GM12865 (cell line): ENCODE data around the gene FOXL3.

ENCODE experiments used
- DNase-seq: peaks from one replicate; pipeline ENCODE4 v3.0.0; 2010; ENCODE audit warnings: low read depth
- H3K4me3 ChIP-seq: 2 replicates; pipeline ENCODE4 v1.5.1; 2011; ENCODE audit warnings: mild to moderate bottlenecking, low read depth, low read length, control low read depth
- TF ChIP-seq, protein P1 (sequence below): IDR thresholded peaks from 2 replicates; pipeline ENCODE4 v1.5.1; 2011; ENCODE audit warnings: low read length, control low read depth, low read depth, inconsistent platforms; ENCODE audit not compliant: insufficient read depth; ENCODE audit errors: missing control alignments

Gene FOXL3

DNA sequence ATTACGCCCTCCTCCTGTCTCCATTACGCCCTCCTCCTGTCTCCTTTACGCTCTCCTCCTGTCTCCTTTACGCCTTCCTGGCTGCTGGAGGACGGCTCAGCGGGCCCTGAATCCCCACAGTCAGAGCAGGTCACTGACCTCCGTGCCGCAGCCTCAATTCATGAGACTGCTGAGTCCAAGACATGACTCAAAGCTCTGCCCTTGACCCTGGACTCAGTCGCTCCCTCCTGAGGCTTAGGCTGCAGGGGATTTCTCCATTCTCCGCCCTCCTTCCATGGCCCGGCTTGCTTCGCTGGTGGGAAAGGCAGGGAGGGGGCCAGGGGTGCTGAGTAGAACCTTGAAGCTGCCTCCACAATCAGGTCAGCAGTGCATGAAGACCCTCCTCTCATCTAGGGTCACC is 21.0 kb upstream of the FOXL3 start:
- DNase-seq = no peak
- no peak overlapping the region for H3K4me3 ChIP-seq
- TF ChIP-seq, protein P1, sequence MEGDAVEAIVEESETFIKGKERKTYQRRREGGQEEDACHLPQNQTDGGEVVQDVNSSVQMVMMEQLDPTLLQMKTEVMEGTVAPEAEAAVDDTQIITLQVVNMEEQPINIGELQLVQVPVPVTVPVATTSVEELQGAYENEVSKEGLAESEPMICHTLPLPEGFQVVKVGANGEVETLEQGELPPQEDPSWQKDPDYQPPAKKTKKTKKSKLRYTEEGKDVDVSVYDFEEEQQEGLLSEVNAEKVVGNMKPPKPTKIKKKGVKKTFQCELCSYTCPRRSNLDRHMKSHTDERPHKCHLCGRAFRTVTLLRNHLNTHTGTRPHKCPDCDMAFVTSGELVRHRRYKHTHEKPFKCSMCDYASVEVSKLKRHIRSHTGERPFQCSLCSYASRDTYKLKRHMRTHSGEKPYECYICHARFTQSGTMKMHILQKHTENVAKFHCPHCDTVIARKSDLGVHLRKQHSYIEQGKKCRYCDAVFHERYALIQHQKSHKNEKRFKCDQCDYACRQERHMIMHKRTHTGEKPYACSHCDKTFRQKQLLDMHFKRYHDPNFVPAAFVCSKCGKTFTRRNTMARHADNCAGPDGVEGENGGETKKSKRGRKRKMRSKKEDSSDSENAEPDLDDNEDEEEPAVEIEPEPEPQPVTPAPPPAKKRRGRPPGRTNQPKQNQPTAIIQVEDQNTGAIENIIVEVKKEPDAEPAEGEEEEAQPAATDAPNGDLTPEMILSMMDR = no peak

DNA sequence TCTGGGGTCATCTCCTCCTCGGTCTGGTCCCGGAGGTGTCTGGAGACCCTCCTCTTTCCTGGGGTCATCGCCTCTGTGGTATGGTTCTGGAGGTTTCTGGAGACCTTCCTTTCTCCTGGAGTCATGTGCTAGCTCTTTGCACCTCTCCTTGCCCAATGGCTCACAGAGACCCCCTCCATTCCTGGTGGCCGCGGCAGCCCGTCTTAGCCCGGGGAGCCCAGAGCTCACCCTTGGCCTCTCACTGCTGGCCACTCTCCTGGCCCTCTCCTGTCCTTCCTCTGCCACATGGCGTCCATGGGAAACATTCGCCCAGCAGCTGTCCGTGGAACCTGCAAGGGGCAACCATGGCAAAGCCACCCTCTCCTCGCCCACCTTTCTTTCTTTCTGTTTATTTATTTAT is 20.2 kb upstream of the FOXL3 start:
- TF ChIP-seq, protein P1 = no peak
- DNase-seq = no peak
- no peak overlapping the region for H3K4me3 ChIP-seq

DNA sequence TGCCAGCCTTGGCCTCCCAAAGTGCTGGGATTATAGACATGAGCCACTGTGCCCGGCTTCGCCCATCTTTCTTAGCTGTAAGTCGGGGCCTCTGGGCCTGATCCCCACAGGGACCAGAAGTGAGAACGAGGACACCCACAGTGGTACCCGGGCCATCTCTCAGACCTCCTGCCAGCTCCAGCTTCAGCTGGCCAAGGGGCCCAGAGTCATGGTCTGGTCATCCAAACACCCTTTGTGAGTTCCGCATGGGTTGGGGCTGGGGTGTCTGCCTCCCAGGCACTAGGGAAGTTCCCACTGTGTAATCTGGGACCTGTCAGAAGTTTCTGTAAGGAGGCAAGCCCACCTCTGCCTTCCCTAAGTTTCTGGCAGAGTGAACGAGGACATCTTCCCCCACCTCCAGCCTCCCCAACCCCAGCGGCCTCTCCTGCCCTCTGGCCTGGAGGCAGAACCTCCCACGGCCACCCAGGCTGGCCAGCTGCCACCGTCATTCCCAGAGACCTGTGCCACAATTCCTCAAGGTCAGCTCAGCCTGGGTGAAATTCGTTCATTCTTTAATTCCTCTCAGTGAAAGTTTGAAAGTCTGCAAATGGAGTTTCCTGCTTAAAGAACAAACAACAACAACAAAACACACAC is 19.5 kb upstream of the FOXL3 start:
- TF ChIP-seq, protein P1 = no peak
- DNase-seq = no peak
- no peak overlapping the region for H3K4me3 ChIP-seq

DNA sequence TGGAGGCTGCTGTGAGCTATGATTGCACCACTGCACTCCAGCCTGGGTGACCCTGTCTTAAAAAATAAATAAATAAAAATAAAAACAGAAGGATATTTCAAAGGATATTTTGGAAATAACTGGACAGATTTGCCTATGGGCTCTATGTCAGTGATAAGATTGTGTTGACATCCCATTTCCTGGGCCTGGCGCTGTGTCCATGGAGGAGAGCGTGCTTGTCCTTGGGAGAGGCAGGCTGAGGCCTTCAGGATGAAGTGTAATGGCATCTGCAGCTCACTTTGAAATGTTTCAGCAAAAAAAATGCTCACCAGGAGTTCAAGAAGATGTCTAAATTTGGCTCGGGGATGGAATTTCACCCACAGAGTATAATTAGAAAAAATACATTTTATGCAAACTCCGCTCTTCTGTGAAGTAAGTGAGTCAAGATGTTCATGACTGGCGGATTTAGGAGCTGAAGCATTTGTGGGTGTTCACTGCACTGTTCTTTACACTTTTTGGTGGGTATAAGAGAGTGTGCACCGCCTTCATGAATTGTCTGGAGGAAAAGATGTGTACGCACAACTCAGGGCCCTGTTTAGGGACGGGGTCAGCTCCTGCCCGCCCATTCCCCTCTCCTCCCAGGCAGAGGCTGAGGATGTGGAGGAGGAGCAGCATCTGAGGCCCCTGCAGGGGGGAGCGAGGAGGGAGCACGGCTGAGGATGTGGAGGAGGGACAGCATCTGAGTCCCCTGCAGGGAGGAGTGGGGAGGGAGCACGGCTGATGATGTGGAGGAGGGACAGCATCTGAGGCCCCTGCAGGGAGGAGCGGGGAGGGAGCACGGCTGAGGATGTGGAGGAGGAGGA is 18.5 kb upstream of the FOXL3 start:
- TF ChIP-seq, protein P1 = no peak
- no peak overlapping the region for H3K4me3 ChIP-seq
- no peak for DNase-seq

DNA sequence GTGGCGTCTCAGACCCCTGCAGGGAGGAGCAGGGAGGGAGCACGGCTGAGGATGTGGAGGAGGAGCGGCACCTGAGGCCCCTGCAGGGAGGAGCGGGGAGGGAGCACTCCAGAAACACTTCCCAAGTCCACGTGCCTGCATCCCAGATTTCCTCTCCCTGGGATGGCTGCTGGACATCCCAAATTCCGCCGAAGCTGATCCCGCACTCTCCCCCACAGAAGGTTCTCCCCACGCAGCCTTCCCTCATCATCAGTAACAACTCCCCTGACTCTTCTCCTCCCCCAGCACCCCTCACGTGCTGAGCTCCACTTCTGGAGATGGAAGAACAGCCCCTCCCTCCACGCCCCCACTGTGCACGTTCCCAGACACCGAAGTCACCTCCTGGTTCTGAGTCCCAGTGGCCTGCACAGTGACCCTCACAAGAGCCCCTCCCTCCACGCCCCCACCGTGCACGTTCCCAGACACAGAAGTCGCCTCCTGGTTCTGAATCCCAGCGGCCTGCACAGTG is 17.8 kb upstream of the FOXL3 start:
- H3K4me3 ChIP-seq = no peak overlapping the region
- TF ChIP-seq, protein P1 = no peak
- DNase-seq = no peak

DNA sequence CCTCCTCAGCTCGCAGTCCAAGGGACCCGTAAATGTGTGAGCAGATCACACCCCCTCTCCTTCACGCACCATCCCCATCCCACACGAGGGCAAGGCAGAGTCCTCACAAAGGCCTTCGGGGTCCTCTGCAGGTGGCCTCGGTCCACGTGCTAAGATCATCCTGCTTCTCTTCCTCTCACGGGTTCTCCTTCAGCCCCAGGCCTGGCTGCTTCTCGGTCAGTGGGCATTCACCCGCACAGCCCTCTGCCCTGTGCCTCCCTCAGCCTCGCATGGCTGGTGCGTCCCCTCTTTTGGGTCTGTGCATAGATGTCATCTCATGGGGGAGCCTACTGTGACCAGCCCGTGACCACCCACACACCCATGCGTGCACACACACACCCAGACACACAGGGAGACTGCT is 17.3 kb upstream of the FOXL3 start:
- TF ChIP-seq, protein P1 = no peak
- no peak for DNase-seq
- H3K4me3 ChIP-seq = no peak overlapping the region

DNA sequence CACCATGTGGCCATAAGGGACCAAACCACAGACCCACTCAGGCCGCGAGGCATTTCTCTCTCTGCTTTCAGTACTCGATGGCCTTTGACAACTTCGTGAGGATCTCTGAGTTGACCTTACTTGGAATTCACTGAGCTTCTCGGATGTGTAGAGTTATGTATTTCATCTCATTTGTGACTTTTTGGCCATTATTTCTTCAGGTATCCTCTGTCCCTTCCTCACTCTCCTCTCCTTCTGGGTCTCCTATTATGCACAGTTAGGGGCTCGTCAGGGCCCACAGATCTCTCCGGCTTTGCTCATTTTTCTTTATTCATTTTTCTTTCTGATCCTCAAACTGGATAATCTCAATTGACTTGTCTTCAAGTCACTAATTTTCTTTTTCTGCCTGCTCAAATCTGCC is 16.6 kb upstream of the FOXL3 start:
- DNase-seq = no peak
- TF ChIP-seq, protein P1 = no peak
- H3K4me3 ChIP-seq = no peak overlapping the region
